NCI-H345 treated with DMSO at 0.1 percent for 48 hours (cell line): ENCODE measurements around the gene PNPLA5.

Source experiments
- DNase-seq: peaks from one replicate; lab custom pipeline; 2025; ENCODE audit not compliant: unreplicated experiment; lab: John Stamatoyannopoulos, UW

The PNPLA5 gene

GRCh38 chr22:43855431-43855830 lies 36.4 kb downstream of the PNPLA5 start:
- DNase-seq = no peak

GRCh38 chr22:43854786-43855271 lies 37.0 kb downstream of the PNPLA5 start:
- DNase-seq = no peak

- DNase-seq = no peak
These were observed 37.6 kb downstream of the PNPLA5 start for GRCh38 chr22:43854121-43854785.

GRCh38 chr22:43853328-43853931 lies 38.4 kb downstream of the PNPLA5 start:
- no peak for DNase-seq

GRCh38 chr22:43852573-43853327 lies 39.1 kb downstream of the PNPLA5 start:
- DNase-seq = no peak

GRCh38 chr22:43851979-43852307 lies 39.9 kb downstream of the PNPLA5 start:
- no peak for DNase-seq

GRCh38 chr22:43851058-43851978 lies 40.5 kb downstream of the PNPLA5 start:
- DNase-seq = no peak

GRCh38 chr22:43850529-43850928 lies 41.3 kb downstream of the PNPLA5 start:
- no peak for DNase-seq

- no peak for DNase-seq
These were observed 42.1 kb downstream of the PNPLA5 start for GRCh38 chr22:43849731-43850130.

GRCh38 chr22:43848366-43849171 lies 43.2 kb downstream of the PNPLA5 start:
- peak; percentile 58 for DNase-seq

GRCh38 chr22:43847376-43848289 lies 44.2 kb downstream of the PNPLA5 start:
- DNase-seq = no peak

GRCh38 chr22:43846966-43847365 lies 44.8 kb downstream of the PNPLA5 start:
- DNase-seq = no peak

GRCh38 chr22:43845981-43846380 lies 45.8 kb downstream of the PNPLA5 start:
- DNase-seq = no peak

- no peak for DNase-seq
These were observed 47.0 kb downstream of the PNPLA5 start for GRCh38 chr22:43844560-43845545.

- DNase-seq = no peak
These were observed 47.9 kb downstream of the PNPLA5 start for GRCh38 chr22:43843783-43844530.

GRCh38 chr22:43841742-43842141 lies 50.1 kb downstream of the PNPLA5 start:
- no peak for DNase-seq

GRCh38 chr22:43840851-43841250 lies 51.0 kb downstream of the PNPLA5 start:
- no peak for DNase-seq
